ENCODE results near the gene CDKN1C. TPM values are rescaled to one million over a fixed set of nuclear protein-coding genes. Genes with fewer than 3 reads are reported as not detected.

Gene CDKN1C
- total and polyA plus RNA-seq, 4 donors = 2.6 to 10.2 (median 3.5) TPM

- DNase-seq (ENCODE audit: low spot score) = no peak
- Histone ChIP-seq H3K4me3 (ENCODE audit: low read depth in 1 of 3, low read length in 3 of 3) (no peak overlapping the region), H3K4me1 (ENCODE audit: control insufficient read depth in 4 of 4, insufficient read depth in 4 of 4, low read length in 3 of 4) (peaks cover 0 to 8% (median 6%) of the 10 kb centered on the region in 4 donors), H3K27me3 (ENCODE audit: control insufficient read depth in 4 of 4, insufficient read depth in 4 of 4, low read length in 3 of 4) (no peaks in the 10 kb centered on the region), H3K9ac (ENCODE audit: low read depth in 1 of 2, low read length in 2 of 2) (no peak overlapping the region), H3K36me3 (ENCODE audit: control insufficient read depth in 4 of 4, insufficient read depth in 3 of 4, low read depth in 1 of 4, low read length in 3 of 4) (no peaks in the 10 kb centered on the region), H3K27ac (ENCODE audit: low read depth in 1 of 2, low read length in 2 of 2) (no peak overlapping the region), H3K9me3 (ENCODE audit: control insufficient read depth in 4 of 4, low read length in 3 of 4) (no peaks in the 10 kb centered on the region)
- no peak for TF ChIP-seq TAF1 (conservative IDR thresholded peaks at IDR 0.05)
- TF ChIP-seq YY1 (IDR thresholded peaks at IDR 0.05) = no peak
- no peak for TF ChIP-seq SP1 (IDR thresholded peaks at IDR 0.05)
- whole genome bisulfite sequencing = 87% methylated on average over 11 of the region's 11 CpGs
Observed at GRCh38 chr11:2882396-2883110, 3.0 kb downstream of the CDKN1C start.

- no peak overlapping the region for H3K27ac ChIP-seq (ENCODE audit: low read depth in 1 of 2, low read length in 2 of 2)
- H3K9ac ChIP-seq (ENCODE audit: low read depth in 1 of 2, low read length in 2 of 2) = no peak overlapping the region
- no peaks in the 10 kb centered on the region for H3K9me3 ChIP-seq (ENCODE audit: control insufficient read depth in 4 of 4, low read length in 3 of 4)
- peaks cover 0 to 8% (median 6%) of the 10 kb centered on the region in 4 donors for H3K4me1 ChIP-seq (ENCODE audit: control insufficient read depth in 4 of 4, insufficient read depth in 4 of 4, low read length in 3 of 4)
- no peak overlapping the region for H3K4me3 ChIP-seq (ENCODE audit: low read depth in 1 of 3, low read length in 3 of 3)
- no peak for DNase-seq (ENCODE audit: low spot score)
- WGBS = 84% methylated on average over 12 of the region's 12 CpGs
- no peaks in the 10 kb centered on the region for H3K36me3 ChIP-seq (ENCODE audit: control insufficient read depth in 4 of 4, insufficient read depth in 3 of 4, low read depth in 1 of 4, low read length in 3 of 4)
- H3K27me3 ChIP-seq (ENCODE audit: control insufficient read depth in 4 of 4, insufficient read depth in 4 of 4, low read length in 3 of 4) = no peaks in the 10 kb centered on the region
- TF ChIP-seq EGR1 (IDR thresholded peaks at IDR 0.05; ENCODE audit: low read depth in 2 of 2) = no peak
Observed at GRCh38 chr11:2881981-2882375, 3.6 kb downstream of the CDKN1C start.

GRCh38 chr11:2881076-2881980 is 4.2 kb downstream of the CDKN1C start:
- Histone ChIP-seq H3K9ac (ENCODE audit: low read depth in 1 of 2, low read length in 2 of 2) (no peak overlapping the region), H3K4me3 (ENCODE audit: low read depth in 1 of 3, low read length in 3 of 3) (no peak overlapping the region), H3K4me1 (ENCODE audit: control insufficient read depth in 4 of 4, insufficient read depth in 4 of 4, low read length in 3 of 4) (peaks cover 0 to 8% (median 6%) of the 10 kb centered on the region in 4 donors), H3K27me3 (ENCODE audit: control insufficient read depth in 4 of 4, insufficient read depth in 4 of 4, low read length in 3 of 4) (no peaks in the 10 kb centered on the region), H3K36me3 (ENCODE audit: control insufficient read depth in 4 of 4, insufficient read depth in 3 of 4, low read depth in 1 of 4, low read length in 3 of 4) (no peaks in the 10 kb centered on the region), H3K27ac (ENCODE audit: low read depth in 1 of 2, low read length in 2 of 2) (no peak overlapping the region), H3K9me3 (ENCODE audit: control insufficient read depth in 4 of 4, low read length in 3 of 4) (peaks cover 0 to 3% (median 0%) of the 10 kb centered on the region in 4 donors)
- TF ChIP-seq YY1 (IDR thresholded peaks at IDR 0.05) (no peak), HNF4A (conservative IDR thresholded peaks at IDR 0.05) (no peak), MAX (IDR thresholded peaks at IDR 0.05) (no peak), RXRA (IDR thresholded peaks at IDR 0.05) (no peak), FOXA1 (IDR thresholded peaks at IDR 0.05) (no peak), ZBTB33 (IDR thresholded peaks at IDR 0.05) (no peak), EGR1 (IDR thresholded peaks at IDR 0.05; ENCODE audit: low read depth in 2 of 2) (no peak), JUND (IDR thresholded peaks at IDR 0.05) (no peak), GABPA (IDR thresholded peaks at IDR 0.05 in 1 of 2, conservative IDR thresholded peaks at IDR 0.05 in 1 of 2) (no peak), TAF1 (conservative IDR thresholded peaks at IDR 0.05) (no peak), REST (IDR thresholded peaks at IDR 0.05) (no peak), FOXA2 (IDR thresholded peaks at IDR 0.05) (no peak), CTCF (IDR thresholded peaks at IDR 0.05; ENCODE audit: low read depth, low read length, missing input control) (no peak), RAD21 (IDR thresholded peaks at IDR 0.05) (no peak)
- DNase-seq (ENCODE audit: low spot score) = no peak
- 91% methylated on average over 19 of the region's 19 CpGs for WGBS

All from liver (tissue), 9 donors.